SU-DHL-6 (cell line): ENCODE measurements around the gene PRKCE.

Experiments used
- H2AFZ ChIP-seq: fragments of 200-600 bp; sonication (generic); 2 replicates; pipeline ENCODE4 v1.6.1; 2014; ENCODE audit warnings: low read depth, mild to moderate bottlenecking, moderate library complexity, mixed read lengths, antibody characterized with exemption, low read length; ENCODE audit not compliant: severe bottlenecking
- H3F3A ChIP-seq: fragments of 200-600 bp; shearing (Covaris generic); 2 replicates; pipeline ENCODE4 v1.6.0; 2016; ENCODE audit warnings: antibody characterized with exemption, mild to moderate bottlenecking; ENCODE audit not compliant: insufficient read depth
- H3K27ac ChIP-seq: fragments of 200-600 bp; sonication (generic); 2 replicates; pipeline ENCODE4 v1.5.1; 2016; ENCODE audit warnings: low read depth, mild to moderate bottlenecking, low read length, moderate library complexity, mixed read lengths
- H3K27me3 ChIP-seq: fragments of 200-600 bp; sonication (generic), shearing (Covaris generic); 2 replicates; pipeline ENCODE4 v1.6.0; 2014; ENCODE audit warnings: mild to moderate bottlenecking, low read length
- H3K36me3 ChIP-seq: fragments of 200-600 bp; sonication (generic); 2 replicates; pipeline ENCODE4 v1.6.1; 2014; ENCODE audit warnings: mild to moderate bottlenecking, low read length, mixed read lengths
- H3K4me2 ChIP-seq: fragments of 300-600, 200-600 bp; shearing (Covaris generic), sonication (generic); 2 replicates; pipeline ENCODE4 v1.6.0; 2014; ENCODE audit warnings: low read length, low read depth, mild to moderate bottlenecking; ENCODE audit not compliant: poor library complexity, severe bottlenecking
- H3K4me3 ChIP-seq: fragments of 200-600 bp; sonication (generic); 2 replicates; pipeline ENCODE4 v1.5.1; 2014; ENCODE audit warnings: antibody characterized with exemption, low read length, mild to moderate bottlenecking, mixed read lengths; ENCODE audit not compliant: insufficient read depth, poor library complexity, severe bottlenecking
- H3K79me2 ChIP-seq: fragments of 200-600 bp; sonication (generic); 2 replicates; pipeline ENCODE4 v1.6.1; 2014; ENCODE audit warnings: mild to moderate bottlenecking, low read length, moderate library complexity; ENCODE audit not compliant: insufficient read depth
- H3K9ac ChIP-seq: fragments of 200-600 bp; sonication (generic); 2 replicates; pipeline ENCODE4 v1.7.0; 2014; ENCODE audit warnings: mild to moderate bottlenecking, low read length
- H3K9me2 ChIP-seq: fragments of 200-600 bp; sonication (generic); replicated peaks from 2 replicates; pipeline ENCODE4 v1.6.1; 2014; ENCODE audit warnings: low read length; ENCODE audit not compliant: insufficient read depth
- H3K9me3 ChIP-seq: fragments of 200-600 bp; sonication (generic); 2 replicates; pipeline ENCODE4 v1.6.1; 2014; ENCODE audit warnings: low read length, mixed read lengths; ENCODE audit not compliant: insufficient read depth
- H4K20me1 ChIP-seq: fragments of 200-600 bp; sonication (generic); 2 replicates; pipeline ENCODE4 v1.6.1; 2014; ENCODE audit warnings: low read depth, mild to moderate bottlenecking, antibody characterized with exemption, low read length, moderate library complexity, mixed read lengths
- EZH2phosphoT487 ChIP-seq: fragments of 200-600 bp; sonication (generic), shearing (Covaris generic); conservative IDR thresholded peaks from 2 replicates; pipeline ENCODE4 v1.6.1; 2018; ENCODE audit warnings: mild to moderate bottlenecking, antibody characterized with exemption, low read length, moderate library complexity, mixed read lengths
- TF ChIP-seq, protein P1 (sequence below): fragments of 200-600 bp; sonication (generic); IDR thresholded peaks from one replicate; pipeline ENCODE4 v1.5.1; 2017; ENCODE audit warnings: antibody characterized with exemption, mild to moderate bottlenecking, low read length, moderate library complexity; ENCODE audit not compliant: insufficient read depth, poor library complexity, severe bottlenecking

Gene PRKCE

DNA sequence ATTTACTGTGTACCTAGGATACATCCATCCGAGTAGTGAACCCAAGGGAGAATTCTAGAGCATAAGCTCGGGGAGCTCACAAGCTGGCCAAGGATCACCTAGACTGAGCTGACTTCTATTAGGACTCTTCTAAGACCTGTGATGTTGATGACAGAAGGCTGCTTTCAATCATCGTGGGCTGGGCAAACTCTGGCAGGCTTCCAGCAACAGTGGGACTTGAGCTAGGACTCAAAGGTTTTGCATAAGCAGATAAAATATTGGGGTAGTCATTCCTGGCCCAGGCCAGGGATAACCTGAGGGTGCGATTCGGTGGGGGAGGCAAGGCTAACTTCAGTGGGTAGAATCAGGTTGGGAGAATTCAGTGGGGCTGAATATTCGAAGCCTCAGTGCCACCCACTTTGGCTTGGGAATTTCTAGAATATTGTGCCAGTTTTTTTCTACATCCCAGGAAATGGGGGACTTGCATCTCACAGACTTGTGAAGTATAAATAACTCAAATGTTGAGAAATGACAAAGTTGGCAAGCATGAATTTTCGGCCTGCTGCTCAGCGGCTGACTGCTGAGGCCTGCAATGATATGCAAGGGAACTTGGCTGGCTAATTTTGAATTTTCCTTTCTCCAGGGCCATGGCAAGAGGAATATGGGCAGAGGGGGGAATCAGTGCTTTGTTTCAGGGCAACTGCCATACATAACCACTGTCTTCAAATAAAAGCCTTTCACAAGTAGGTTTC, 274.3 kb downstream of the PRKCE start:
- Histone ChIP-seq H3K27me3 (no peaks in the 10 kb centered on the region), H3K27ac (no peak overlapping the region), H3K4me2 (no peak overlapping the region), H3K9me3 (no peaks in the 10 kb centered on the region), H3K9ac (no peak overlapping the region), H2AFZ (no peak overlapping the region), H3K9me2 (no peaks in the 10 kb centered on the region), H3K36me3 (no peaks in the 10 kb centered on the region), H3F3A (no peaks in the 10 kb centered on the region), H3K79me2 (no peaks in the 10 kb centered on the region), H4K20me1 (no peaks in the 10 kb centered on the region), H3K4me3 (no peak overlapping the region)
- TF ChIP-seq, protein P1, sequence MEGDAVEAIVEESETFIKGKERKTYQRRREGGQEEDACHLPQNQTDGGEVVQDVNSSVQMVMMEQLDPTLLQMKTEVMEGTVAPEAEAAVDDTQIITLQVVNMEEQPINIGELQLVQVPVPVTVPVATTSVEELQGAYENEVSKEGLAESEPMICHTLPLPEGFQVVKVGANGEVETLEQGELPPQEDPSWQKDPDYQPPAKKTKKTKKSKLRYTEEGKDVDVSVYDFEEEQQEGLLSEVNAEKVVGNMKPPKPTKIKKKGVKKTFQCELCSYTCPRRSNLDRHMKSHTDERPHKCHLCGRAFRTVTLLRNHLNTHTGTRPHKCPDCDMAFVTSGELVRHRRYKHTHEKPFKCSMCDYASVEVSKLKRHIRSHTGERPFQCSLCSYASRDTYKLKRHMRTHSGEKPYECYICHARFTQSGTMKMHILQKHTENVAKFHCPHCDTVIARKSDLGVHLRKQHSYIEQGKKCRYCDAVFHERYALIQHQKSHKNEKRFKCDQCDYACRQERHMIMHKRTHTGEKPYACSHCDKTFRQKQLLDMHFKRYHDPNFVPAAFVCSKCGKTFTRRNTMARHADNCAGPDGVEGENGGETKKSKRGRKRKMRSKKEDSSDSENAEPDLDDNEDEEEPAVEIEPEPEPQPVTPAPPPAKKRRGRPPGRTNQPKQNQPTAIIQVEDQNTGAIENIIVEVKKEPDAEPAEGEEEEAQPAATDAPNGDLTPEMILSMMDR: no peak
- no peak for TF ChIP-seq EZH2phosphoT487

DNA sequence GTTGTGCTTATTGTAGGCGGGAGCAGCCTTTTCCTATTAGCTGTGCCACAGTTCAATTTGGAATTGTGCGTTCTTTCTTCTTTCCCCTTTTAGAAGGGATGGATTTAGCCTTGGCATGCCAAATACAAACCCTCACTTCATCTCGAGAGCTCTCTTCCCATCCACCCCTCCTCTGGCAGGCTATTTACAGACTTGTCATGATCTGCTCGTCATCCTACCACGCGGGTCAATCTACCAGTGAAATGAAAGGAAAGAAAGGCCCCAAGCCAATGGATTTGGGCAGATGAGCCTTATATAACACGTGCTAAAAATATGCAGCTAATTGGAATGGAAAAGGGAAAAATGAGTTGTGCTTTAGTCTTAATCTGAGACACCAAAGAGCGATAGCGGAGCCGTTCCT, 277.5 kb downstream of the PRKCE start:
- Histone ChIP-seq H3K4me2 (no peak overlapping the region), H3K9ac (no peak overlapping the region)
- TF ChIP-seq, protein P1: no peak
- TF ChIP-seq EZH2phosphoT487: no peak

DNA sequence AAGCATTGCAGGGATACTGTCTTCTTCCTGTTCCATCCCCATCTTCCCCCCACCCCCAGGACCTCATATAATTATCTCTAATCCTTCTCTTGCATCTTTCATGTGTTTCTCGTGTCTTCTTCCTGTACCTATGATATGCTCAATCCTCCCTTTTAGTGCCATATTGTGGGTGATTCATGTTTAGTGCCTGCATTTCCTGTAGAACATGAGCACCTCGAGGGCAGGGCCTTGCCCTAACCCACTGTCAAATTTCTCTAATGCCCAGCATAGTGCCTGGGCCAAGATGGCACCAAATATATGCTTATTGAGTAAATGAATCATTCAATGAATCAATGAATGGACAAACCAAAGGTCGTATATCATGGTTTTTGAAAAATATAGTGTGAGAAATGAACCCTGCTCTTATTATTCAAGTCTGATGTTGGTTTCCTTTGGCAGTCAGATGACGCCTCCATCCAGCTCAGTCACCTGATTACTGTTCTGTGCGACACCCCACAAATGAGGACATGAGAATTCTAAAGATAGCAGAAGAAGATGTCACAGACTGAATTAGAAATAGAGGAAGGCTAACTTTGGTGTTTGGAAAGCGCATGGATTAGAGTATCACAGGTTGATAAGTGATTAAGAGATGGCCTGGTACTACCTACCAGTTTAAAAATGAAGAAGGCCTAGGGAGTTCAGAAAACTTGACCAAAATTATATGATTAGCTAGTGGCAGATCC, 278.4 kb downstream of the PRKCE start:
- Histone ChIP-seq H3K4me2 (no peak overlapping the region), H3K9me3 (no peaks in the 10 kb centered on the region), H4K20me1 (no peaks in the 10 kb centered on the region), H3K27me3 (no peaks in the 10 kb centered on the region), H3F3A (no peaks in the 10 kb centered on the region), H3K79me2 (no peaks in the 10 kb centered on the region), H3K9me2 (no peaks in the 10 kb centered on the region), H3K4me3 (no peak overlapping the region), H2AFZ (no peak overlapping the region), H3K36me3 (no peaks in the 10 kb centered on the region), H3K27ac (no peak overlapping the region), H3K9ac (no peak overlapping the region)
- TF ChIP-seq, protein P1: no peak
- no peak for TF ChIP-seq EZH2phosphoT487

More for the DNA sequence above, 277.5 kb downstream of the PRKCE start:
- Histone ChIP-seq H3K27me3 (no peaks in the 10 kb centered on the region), H3K27ac (no peak overlapping the region), H3K36me3 (no peaks in the 10 kb centered on the region), H3K9me2 (no peaks in the 10 kb centered on the region), H3K79me2 (no peaks in the 10 kb centered on the region), H3K4me3 (no peak overlapping the region), H4K20me1 (no peaks in the 10 kb centered on the region), H3K9me3 (no peaks in the 10 kb centered on the region), H2AFZ (no peak overlapping the region), H3F3A (no peaks in the 10 kb centered on the region)
